Caco-2 (cell line): ENCODE data around the gene GALNT18. TPM values are rescaled to one million over a fixed set of nuclear protein-coding genes. Genes with fewer than 3 reads are reported as not detected.

ENCODE experiments used
- BruUV-seq: library from RNA; stranded (reverse); fragments of 400-500 nt; replicated peaks from 2 replicates; lab custom pipeline; 2021; lab: Mats Ljungman, UMichigan
- CTCF ChIA-PET: fragments of 300-600 bp; sonication (Branson Sonifier 250); formaldehyde crosslinking; loops from one replicate; lab custom pipeline; 2022; ENCODE audit warnings: antibody characterized with exemption; lab: Charles Lee
- POLR2A ChIA-PET: fragments of 300-600 bp; sonication (Branson Sonifier 250); formaldehyde crosslinking; loops from one replicate; lab custom pipeline; 2022; ENCODE audit warnings: antibody characterized with exemption; lab: Charles Lee
- DNase-seq, 2 experiments: peaks; one replicate each; pipeline versions ENCODE4 v3.0.0 to v3.0.0-alpha.2; 2020 to 2022
- H3K27me3 ChIP-seq: replicated peaks from 2 replicates; pipeline ENCODE4 v1.6.0; 2011; ENCODE audit warnings: low read length; ENCODE audit not compliant: control insufficient read depth, insufficient read depth
- H3K36me3 ChIP-seq: 2 replicates; pipeline ENCODE4 v1.5.1; 2011; ENCODE audit warnings: low read length; ENCODE audit not compliant: control insufficient read depth, insufficient read depth
- H3K4me1 ChIP-seq: fragments of 250-450 bp; sonication (Bioruptor Pico); 2 replicates; pipeline ENCODE4 v1.5.1; 2020; ENCODE audit warnings: mild to moderate bottlenecking
- H3K4me3 ChIP-seq: 2 replicates; pipeline ENCODE4 v1.5.1; 2011; ENCODE audit warnings: low read depth, mild to moderate bottlenecking, control low read depth, low read length
- H3K9me3 ChIP-seq: fragments of 250-450 bp; sonication (Bioruptor Pico); 2 replicates; pipeline ENCODE4 v1.5.1; 2020; ENCODE audit warnings: mild to moderate bottlenecking, moderate library complexity
- H3K27ac Mint-ChIP-seq: one replicate; pipeline ENCODE4 v1.8.0; 2022; ENCODE audit warnings: mixed read lengths; ENCODE audit not compliant: unreplicated experiment
- H3K27me3 Mint-ChIP-seq: one replicate; pipeline ENCODE4 v1.8.0; 2022; ENCODE audit warnings: mixed read lengths; ENCODE audit not compliant: insufficient read depth, unreplicated experiment
- H3K36me3 Mint-ChIP-seq: one replicate; pipeline ENCODE4 v1.8.0; 2022; ENCODE audit warnings: mild to moderate bottlenecking, mixed read lengths; ENCODE audit not compliant: insufficient read depth, unreplicated experiment
- H3K4me1 Mint-ChIP-seq: one replicate; pipeline ENCODE4 v1.8.0; 2022; ENCODE audit warnings: low read depth, mixed read lengths; ENCODE audit not compliant: unreplicated experiment
- H3K4me3 Mint-ChIP-seq: one replicate; pipeline ENCODE4 v1.8.0; 2022; ENCODE audit warnings: mild to moderate bottlenecking, moderate library complexity, mixed read lengths; ENCODE audit not compliant: unreplicated experiment
- H3K9me3 Mint-ChIP-seq: one replicate; pipeline ENCODE4 v1.8.0; 2022; ENCODE audit warnings: mixed read lengths; ENCODE audit not compliant: unreplicated experiment
- CTCF ChIP-seq, 2 experiments: fragments of 200-600 bp in 1 of 2; IDR thresholded peaks; 1 replicate in 1 of 2; 2 replicates in 1 of 2; pipeline versions ENCODE4 v1.5.1 to v1.8.0; 2011 to 2022; ENCODE audit warnings: antibody characterized with exemption in 1 of 2, control low read depth in 1 of 2, inconsistent platforms in 1 of 2, low read depth in 1 of 2, low read length in 1 of 2, mild to moderate bottlenecking in 1 of 2, moderate library complexity in 1 of 2; ENCODE audit not compliant: insufficient read depth in 1 of 2, severe bottlenecking in 1 of 2, unreplicated experiment in 1 of 2
- intact Hi-C: fragments of 100-400 bp; cut with micrococcal nuclease; formaldehyde crosslinking; loops from one replicate; pipeline ENCODE4 v1.10.0; 2022; ENCODE audit not compliant: unreplicated experiment
- total RNA-seq: library from RNA; stranded (reverse); gene quantifications from 2 replicates; pipeline ENCODE4 v1.2.3, GENCODE V29; 2022

GALNT18 gene
- total RNA-seq, 1 experiment from 2014 or later, result 0.43 TPM

GRCh38 chr11:11441091-11441490 is 180.7 kb downstream of the GALNT18 start:
- Histone ChIP-seq H3K4me3 (no peak overlapping the region), H3K27me3 (no peaks in the 10 kb centered on the region), H3K4me1 (no peaks in the 10 kb centered on the region), H3K36me3 (no peaks in the 10 kb centered on the region), H3K9me3 (no peaks in the 10 kb centered on the region)
- Mint-ChIP-seq H3K4me3 (no peak overlapping the region), H3K27me3 (peaks cover 6% of the 10 kb centered on the region), H3K27ac (no peak overlapping the region), H3K4me1 (no peaks in the 10 kb centered on the region), H3K36me3 (no peaks in the 10 kb centered on the region), H3K9me3 (no peaks in the 10 kb centered on the region)
- DNase-seq, result no peak
- intact Hi-C loops, result no loop called here
- ChIA-PET POLR2A (no interaction called here), CTCF (no interaction called here)
- BruUV-seq, result no TSS peak
- TF ChIP-seq CTCF (IDR thresholded peaks at IDR 0.05; ENCODE audit: insufficient read depth in 1 of 2, low read depth in 1 of 2, low read length in 1 of 2, severe bottlenecking in 1 of 2, unreplicated experiment in 1 of 2), result no peak

DNA sequence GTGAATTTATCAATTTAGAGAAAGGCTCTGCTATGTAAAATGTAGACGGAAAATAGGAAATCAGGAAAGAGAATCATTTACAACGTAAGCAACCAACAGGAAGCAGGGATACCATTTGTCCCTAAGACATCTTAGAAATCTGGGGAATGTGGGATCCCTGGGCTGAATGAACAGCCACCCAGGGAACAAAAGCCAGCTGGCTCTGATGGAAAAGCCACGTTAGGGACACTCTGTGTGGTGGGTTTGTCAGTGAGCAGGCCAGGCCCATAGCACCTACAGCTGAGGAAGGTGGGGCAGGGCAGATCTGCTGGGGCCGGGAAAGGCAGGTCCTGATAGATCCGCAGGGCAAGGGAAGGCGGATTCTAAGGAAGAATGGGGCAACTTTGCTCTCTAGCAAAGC is 181.7 kb downstream of the GALNT18 start:
- Histone ChIP-seq H3K4me1 (no peaks in the 10 kb centered on the region), H3K4me3 (no peak overlapping the region), H3K9me3 (no peaks in the 10 kb centered on the region), H3K36me3 (no peaks in the 10 kb centered on the region), H3K27me3 (no peaks in the 10 kb centered on the region)
- Mint-ChIP-seq H3K27me3 (peaks cover 7% of the 10 kb centered on the region), H3K4me1 (no peaks in the 10 kb centered on the region), H3K9me3 (no peaks in the 10 kb centered on the region), H3K4me3 (no peak overlapping the region), H3K27ac (no peak overlapping the region), H3K36me3 (no peaks in the 10 kb centered on the region)
- BruUV-seq, result no TSS peak
- ChIA-PET CTCF (no interaction called here), POLR2A (no interaction called here)
- intact Hi-C loops, result no loop called here
- TF ChIP-seq CTCF (IDR thresholded peaks at IDR 0.05; ENCODE audit: insufficient read depth in 1 of 2, low read depth in 1 of 2, low read length in 1 of 2, severe bottlenecking in 1 of 2, unreplicated experiment in 1 of 2), result no peak
- DNase-seq, result no peak

DNA sequence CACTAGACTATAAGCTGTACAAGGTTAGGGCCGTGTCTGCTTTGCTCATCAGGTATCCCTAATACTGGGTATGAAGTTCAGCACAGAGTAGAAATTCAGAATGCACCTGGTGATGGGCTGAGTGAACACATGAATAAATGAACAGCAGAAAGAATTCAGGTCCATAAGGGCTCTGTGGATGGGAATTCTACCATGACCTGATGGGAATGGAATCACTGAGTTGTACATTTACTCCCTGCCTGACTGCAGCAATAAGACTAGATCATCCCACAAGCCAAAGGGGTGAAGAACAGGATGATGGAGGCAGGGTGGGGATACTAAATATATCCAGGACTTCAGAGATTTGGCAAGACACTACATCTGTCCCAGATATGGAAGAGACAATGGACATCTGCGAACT is 182.2 kb downstream of the GALNT18 start:
- no peak overlapping the region for H3K4me3 ChIP-seq
- no peaks in the 10 kb centered on the region for H3K4me1 ChIP-seq
- intact Hi-C loops, result no loop called here
- H3K36me3 ChIP-seq, result no peaks in the 10 kb centered on the region
- Mint-ChIP-seq H3K4me1 (no peaks in the 10 kb centered on the region), H3K9me3 (no peaks in the 10 kb centered on the region), H3K4me3 (no peak overlapping the region), H3K27me3 (peaks cover 9% of the 10 kb centered on the region), H3K36me3 (no peaks in the 10 kb centered on the region), H3K27ac (no peak overlapping the region)
- no peak for DNase-seq
- no peaks in the 10 kb centered on the region for H3K9me3 ChIP-seq
- TF ChIP-seq CTCF (IDR thresholded peaks at IDR 0.05; ENCODE audit: insufficient read depth in 1 of 2, low read depth in 1 of 2, low read length in 1 of 2, severe bottlenecking in 1 of 2, unreplicated experiment in 1 of 2), result no peak
- ChIA-PET CTCF (no interaction called here), POLR2A (no interaction called here)
- no TSS peak for BruUV-seq
- H3K27me3 ChIP-seq, result no peaks in the 10 kb centered on the region
